Right lobe of liver (tissue), 4 donors: Measurements from ENCODE around the gene PDCD2.

Source experiments
- POLR2A ChIP-seq: fragments of 450-650 bp; IDR thresholded peaks from one replicate; pipeline ENCODE4 v1.6.1; 2017; ENCODE audit warnings: antibody characterized with exemption, mild to moderate bottlenecking
- TF ChIP-seq, protein P1 (sequence below), 4 donors: fragments of 200-600 bp in 3 of 4; fragments of 450-650 bp in 1 of 4; IDR thresholded peaks; one replicate each; pipeline versions ENCODE4 v1.5.1 to v1.8.0; 2016 to 2022; ENCODE audit warnings: antibody characterized with exemption in 4 of 4, mild to moderate bottlenecking in 2 of 4
- donor health status: DM: no; HTN: no; CAD: no.
- donor health status: DM: no; HTN: no; CAD: no.
- donor health status: DM: no; HTN: yes; CAD: no.

DNA sequence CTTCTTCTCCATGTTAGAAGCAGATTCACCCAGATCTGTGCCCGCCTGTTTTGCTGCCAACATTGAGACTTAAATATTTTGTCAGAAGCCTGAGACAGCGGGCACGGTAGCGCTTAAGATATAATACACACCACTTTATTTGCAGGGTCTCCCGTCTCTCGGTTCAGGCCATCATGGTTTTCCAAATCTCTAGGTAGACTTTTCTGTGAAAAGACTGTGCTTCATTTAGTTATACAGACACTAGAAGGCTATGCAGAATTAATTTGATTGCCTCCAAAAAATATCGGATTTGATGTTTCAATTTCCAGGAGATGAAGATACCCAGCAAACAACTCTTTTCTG lies 29.7 kb downstream of the PDCD2 start:
- no peak for TF ChIP-seq POLR2A
- TF ChIP-seq, protein P1, sequence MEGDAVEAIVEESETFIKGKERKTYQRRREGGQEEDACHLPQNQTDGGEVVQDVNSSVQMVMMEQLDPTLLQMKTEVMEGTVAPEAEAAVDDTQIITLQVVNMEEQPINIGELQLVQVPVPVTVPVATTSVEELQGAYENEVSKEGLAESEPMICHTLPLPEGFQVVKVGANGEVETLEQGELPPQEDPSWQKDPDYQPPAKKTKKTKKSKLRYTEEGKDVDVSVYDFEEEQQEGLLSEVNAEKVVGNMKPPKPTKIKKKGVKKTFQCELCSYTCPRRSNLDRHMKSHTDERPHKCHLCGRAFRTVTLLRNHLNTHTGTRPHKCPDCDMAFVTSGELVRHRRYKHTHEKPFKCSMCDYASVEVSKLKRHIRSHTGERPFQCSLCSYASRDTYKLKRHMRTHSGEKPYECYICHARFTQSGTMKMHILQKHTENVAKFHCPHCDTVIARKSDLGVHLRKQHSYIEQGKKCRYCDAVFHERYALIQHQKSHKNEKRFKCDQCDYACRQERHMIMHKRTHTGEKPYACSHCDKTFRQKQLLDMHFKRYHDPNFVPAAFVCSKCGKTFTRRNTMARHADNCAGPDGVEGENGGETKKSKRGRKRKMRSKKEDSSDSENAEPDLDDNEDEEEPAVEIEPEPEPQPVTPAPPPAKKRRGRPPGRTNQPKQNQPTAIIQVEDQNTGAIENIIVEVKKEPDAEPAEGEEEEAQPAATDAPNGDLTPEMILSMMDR (IDR thresholded peaks at IDR 0.05), result no peak
